NCI-H82 (cell line): ENCODE data around the gene STAT1.
A peak's percentile ranks its signal among the peaks of the same experiment; 100 is the strongest.
"Not testable (repeated sequence)": the region's sequence is repeated elsewhere in the genome, so short reads cannot be mapped to it uniquely, and the experiment has no call there.

Source experiments
- DNase-seq: peaks from one replicate; lab custom pipeline; 2025; lab: John Stamatoyannopoulos, UW

Gene STAT1

DNA sequence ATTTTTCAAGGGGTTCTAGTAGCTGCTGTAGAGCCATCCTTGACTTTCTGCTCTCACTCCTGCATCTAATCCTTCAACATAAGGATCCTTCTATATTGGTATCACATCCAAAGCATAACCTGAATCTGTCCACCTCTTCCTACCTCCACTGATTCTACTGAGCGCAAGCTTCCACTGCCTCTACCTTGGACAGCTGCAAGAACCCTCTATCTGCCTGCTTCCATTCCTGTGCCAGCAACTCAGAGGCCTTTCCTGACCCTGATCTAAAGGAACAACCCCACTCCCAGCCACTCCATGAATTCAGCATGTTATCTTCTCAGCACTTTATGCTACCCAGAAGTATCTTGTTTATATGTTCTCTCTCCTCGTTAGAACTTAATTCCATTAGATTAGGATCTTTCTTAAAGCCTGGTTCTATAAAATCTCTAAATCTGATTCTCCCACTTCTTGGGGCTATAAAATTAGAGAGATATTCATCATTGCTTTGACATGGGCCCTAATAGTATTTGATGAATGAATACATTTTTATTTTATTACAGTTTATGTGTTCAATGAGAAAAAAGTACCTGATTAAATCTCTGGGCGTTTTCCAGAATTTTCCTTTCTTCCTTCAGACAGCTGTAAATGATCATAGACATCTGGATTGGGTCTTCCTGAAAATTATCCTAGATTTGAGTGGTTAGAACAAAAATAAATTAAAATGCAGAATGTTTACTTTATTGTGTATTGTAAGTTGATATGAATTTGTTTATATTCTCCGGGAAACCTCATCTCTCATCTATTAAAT, 6.8 kb downstream of the STAT1 start:
- DNase-seq: no peak

DNA sequence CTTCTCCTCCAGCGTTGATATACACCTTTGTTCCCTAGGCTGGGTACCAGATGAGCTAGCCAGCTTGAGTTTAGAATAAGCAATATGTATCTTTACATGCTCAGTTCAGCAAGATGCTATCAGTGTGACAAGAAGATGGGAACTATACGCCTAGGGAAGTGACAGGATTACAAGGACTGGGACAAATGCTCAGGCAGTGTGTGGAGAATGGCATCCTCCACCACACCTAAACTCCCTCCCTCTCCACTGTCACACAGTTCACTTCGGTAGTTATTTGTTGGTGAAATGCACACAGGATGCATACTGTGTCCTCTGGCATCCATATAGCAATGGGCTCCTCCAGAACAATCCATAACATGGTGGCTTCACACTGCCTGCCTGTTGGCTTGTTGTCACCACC, 7.7 kb downstream of the STAT1 start:
- DNase-seq: no peak

DNA sequence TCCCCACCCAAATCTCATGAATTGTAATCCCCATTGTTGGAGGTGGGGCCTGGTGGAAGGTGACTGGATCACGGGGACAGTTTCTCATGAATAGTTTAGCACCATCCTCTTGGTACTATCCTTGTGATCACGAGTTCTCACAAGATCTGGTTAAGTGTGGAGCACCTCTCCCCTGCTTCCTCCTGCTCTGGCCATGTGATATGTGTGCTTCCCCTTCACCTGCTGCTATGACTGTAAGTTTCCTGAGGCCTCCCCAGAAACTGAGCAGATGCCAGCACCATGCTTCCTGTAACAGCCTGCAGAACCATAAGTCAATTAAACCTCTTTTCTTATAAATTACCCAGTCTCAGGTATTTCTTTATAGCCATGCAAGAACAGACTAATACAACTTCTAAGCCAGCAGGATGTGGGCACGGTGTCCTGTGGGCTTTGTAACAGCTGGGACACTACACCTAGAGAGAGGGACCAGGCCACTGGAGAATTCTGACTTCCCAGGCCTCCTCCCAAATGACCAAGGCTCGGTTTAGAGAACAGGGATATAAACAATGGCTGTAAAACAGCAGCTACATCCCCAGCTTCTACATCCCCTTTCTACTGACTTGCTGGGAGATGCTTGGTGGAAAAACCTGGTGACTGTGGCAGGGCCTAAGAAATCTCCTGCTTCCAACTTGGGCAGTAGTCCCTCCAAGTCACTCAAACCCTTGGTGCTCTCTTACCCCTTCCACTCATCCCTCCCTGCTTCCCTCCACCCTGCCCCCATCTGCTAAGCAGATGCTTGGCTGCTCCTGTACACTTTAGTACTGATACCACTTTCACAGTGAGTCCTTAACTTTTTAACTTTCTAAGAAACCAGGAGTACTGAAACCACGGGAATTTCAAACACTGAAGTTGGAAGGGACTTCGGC, 10.3 kb downstream of the STAT1 start:
- DNase-seq: no peak

DNA sequence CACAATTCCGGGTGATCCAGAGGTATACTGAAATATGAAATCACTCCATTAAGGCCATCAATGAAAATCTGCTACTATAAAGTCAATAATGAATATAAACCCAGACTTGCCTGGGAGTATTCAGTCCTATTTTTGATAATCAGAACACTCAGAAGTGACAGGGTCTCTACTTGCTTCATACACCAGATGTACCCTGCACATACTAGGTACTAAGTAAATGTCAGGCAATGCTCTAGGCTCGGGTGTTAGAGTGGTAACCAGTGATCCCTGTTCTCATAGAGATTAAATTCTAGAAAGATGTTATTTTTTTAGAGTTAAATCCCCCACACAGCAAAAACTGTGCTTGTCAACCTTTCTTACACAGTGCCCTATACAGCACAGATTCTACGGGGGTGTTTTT, 12.3 kb downstream of the STAT1 start:
- DNase-seq: no peak

DNA sequence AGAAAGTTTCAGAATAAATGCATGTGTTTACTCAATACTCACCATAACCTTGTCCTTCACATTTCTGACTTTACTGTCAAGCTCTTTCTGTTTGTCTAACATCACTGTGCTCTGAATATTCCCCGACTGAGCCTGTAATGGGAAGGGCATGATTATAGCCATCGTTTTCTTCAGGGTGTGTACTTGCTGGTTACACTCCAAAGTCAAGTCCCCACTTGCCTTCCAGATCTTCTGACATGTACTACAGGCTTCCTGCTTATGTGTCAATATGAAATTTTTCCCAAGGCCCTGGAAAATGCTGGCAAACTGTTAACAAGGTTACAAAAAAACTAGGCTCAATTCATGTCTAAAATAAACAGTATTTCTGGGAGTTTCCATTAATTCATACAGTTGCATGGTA, 12.9 kb downstream of the STAT1 start:
- no peak for DNase-seq

DNA sequence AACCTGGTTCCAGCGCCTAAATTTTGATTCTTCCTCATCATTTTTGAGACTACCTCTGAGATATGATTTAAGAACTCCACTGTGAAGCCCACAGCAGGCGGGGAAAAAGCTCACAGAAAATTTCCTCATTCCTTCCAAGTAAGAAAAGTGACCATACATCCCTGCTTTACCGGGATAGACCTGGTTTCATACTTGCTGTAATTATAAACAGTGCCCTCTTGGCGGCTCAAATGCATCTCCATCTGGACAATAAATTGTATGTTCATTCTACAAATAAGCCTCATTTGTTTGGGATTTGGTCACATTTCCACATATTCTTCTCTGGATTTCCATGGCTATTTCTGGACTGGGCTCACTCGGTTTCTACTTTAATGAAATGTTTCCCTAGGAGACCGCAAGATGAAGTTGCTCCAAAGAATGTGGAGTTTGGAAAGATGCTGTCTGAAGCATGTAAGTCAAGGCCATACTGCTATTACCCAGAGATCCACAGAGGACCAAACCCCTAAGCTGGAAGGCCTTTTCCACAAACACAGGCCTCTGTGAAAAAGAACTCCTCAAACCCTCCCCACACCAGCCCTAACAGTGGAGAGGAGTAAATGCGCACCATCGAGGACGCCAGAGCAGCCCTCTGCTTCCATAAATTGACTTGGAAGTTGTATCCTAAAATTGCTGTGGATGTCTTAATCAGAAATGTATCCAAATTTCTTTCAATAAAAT, 13.9 kb downstream of the STAT1 start:
- DNase-seq: no peak

DNA sequence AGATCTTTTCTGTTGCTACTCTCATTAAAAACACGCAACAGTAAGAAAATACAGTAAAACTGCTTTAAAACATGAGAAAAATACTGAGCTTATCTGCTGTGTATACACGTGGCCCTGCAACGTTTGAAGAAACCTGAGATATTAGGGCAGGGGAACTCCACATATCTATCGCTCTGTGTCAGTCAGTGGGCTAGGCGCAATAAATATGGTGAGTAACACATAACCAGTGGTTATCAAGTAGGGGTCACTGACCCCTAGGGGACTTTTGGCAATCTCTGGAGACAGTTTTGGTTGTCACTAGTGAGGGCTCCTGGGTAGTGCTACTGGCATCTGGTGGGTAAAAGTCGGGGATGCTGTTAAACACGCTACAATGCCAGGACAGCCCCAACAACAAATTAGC, 14.9 kb downstream of the STAT1 start:
- no peak for DNase-seq

DNA sequence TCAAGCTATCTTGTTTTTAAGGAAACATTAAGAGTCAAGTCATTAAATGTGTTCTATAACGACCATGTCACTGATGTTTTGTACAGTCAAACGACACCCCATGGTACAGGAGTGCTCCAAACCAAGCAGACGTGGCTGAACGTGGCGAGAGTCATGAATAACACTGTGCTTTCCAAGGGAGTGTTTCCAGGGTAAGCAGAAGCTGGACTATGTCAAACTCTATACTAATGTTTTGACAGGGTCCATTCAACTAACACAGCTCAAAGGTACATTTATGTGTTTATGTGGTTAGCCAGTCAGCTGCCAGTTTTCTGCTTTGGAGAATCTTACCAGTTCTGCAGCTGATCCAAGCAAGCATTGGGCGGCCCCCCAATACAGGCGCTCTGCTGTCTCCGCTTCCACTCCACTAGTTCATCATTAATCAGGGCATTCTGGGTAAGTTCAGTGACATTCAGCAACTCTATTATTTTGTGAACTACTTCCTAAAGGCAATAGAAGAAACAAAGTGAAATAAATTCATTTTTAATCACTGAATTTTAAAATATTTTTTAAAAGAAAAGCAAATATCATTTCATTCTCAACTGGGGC, 16.4 kb downstream of the STAT1 start:
- no peak for DNase-seq

DNA sequence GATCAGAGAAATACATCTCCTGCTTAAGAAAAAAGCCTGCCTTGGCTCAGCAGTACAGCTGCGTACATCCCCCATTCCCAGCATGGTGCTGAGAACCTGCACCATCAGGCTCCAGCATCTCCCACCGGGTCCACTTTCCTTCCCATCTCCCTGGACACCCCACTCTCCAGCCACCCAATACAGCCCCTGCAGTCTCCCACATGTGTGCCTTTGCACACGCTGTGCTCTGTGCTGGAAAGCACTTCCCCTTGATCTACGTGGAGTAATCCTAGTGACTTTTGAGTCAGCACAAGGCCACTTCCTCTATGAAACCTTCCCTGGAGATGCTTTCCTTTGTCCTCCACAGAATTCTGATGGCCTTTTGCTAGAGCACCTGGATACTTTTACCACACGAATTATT, 17.0 kb downstream of the STAT1 start:
- no peak for DNase-seq

DNA sequence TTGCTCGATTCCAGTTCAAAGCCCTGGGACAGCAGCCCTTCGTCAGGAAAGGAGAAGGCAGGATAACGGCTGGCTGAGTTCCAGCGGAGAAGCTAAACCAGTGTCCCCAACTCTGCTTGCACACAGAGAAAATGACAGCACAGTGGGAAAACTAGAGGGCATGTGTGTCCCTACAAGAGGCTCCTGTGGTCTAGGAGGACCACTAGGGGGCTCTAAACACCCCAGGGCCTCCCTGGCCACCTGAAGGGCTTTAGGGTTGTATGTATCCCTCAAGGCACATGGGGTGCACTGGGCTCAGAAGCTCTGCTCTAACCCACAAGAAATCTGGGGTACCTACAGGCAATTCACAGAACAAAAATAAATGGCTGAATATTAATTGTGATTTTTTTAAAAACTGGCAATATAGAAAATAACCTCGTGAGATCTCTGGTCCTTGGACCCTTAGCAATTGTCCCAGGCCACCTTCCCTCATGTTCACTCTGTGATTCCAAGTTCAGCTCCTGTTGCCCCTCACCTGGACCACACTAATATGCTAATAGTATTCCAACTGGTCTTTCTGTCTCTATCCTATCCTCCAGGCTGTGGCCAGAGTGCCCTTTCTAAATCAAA, 17.5 kb downstream of the STAT1 start:
- DNase-seq: peak; percentile 71

DNA sequence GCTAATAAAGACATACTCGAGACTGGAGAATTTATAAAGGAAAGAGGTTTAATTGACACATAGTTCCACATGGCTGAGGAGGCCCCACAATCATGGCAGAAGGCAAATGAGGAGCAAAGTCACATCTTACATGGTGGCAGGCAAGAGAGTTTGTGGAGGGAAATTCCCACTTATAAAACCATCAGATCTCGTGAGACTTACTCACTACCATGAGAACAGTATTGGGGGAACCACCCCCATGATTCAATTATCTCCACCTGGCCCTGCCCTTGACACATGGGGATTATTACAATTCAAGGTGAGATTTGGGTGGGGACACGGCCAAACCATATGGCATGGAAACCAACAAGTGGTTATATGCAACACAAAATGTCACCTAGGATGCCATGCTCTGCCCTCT, 18.7 kb downstream of the STAT1 start:
- DNase-seq: not testable (repeated sequence)

DNA sequence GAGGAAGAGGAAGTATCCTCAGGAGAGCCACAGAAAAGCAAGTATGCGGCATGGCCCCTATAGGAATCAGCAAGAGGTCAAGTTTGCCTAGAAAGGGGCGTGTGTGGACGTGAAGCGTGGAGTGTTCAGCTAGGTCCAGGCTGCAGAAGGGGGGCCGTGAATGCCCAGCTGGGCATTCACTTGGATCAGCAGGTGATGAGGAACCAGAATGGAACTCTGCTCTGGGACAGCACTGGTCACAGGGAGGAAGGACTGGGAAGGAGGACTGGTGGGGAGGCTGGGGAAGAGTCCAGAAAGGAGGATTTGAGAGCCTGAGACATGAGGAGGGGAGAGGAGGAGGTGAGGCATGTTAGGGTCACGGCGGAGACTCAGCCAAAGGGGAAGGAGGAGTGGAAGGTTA, 19.8 kb downstream of the STAT1 start:
- no peak for DNase-seq

DNA sequence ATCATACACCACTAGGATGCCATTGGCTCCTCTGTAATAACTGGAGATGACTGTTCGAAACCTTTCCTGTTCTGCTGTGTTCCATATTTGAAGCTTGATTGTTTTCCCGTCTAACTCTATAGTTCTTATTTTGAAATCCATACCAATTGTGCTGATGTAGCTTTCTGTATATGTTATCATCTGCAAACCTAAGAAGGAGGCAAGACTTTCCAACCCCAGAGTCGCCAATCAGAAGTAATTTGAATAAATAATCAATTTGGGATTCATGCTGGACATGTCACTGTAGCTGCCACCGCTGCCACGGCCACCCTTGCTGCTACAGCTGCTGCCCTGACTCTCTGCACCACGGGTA, 20.7 kb downstream of the STAT1 start:
- no peak for DNase-seq

DNA sequence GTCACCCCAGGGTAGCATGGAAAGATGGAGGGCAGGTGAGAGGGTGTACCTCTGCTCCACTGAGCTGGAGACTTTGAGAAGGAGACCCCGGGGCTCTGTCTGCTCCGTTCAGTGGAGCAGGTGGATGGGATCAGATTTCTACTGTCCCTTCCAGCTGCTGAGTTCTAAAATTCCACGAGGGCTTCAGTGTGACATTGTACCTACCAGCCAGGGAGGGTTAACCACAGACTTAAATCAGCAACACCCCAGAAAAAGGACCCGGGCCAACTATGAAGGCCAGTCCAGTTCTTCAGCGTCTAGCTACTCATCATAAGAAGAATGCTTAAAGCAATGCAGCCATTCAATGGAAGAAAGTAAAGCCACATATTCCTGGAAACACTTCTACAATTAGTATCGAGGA, 23.8 kb downstream of the STAT1 start:
- no peak for DNase-seq

DNA sequence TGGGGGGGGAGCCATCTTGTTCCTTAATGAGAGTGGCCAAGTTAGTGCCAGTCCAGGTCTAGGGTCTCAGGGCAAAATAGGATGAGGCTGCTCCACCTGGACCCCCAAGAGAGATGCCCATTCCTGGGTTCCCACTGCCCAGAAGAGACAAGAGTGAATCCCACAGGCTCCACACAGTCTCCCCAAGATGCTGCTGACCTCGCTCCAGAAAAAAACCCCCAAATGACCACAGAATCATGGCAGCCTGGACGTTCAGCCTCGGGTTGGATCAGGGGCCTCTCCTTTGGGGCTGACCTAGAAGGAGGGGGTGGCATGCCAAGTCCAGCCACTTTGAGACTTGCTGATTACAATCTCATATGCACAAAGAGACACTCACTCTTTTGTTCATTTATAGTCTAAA, 25.1 kb downstream of the STAT1 start:
- DNase-seq: no peak

DNA sequence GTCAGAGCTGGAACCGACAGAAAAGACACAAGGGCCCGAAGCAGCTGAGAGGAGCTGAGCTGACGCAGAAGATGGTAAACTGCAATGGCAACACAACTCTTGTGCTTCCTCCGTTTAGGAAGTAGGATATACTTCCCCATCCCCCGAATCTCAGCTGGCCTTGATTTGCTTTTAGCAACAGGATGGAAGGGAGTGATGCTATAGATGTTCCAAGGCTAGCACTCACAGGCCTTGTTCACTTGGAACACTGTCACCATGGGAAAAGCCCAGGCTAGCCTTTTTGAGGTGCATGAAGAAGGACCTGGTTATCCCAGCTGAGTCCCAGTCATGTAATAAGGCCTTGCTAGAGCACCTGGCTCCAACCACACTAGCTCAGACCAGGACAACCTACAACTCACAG, 26.0 kb downstream of the STAT1 start:
- DNase-seq: no peak

DNA sequence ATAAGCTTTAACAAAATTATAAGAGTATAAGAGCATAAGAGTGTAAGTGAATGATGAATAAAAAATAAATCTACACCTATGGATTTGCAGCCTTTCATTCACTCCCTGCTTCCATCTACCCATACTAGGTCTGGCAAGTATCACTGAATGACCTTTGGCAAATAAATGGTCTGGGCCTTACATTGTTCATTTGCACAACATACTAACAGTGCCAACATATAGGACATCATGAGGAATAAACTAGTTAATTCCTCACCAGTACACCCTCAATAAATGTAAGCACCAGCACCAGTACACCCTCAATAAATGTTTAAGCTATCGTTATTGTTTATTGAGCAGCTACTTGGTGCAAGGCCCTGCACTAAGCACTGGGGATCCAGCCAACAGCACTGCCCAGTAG, 26.9 kb downstream of the STAT1 start:
- DNase-seq: no peak

DNA sequence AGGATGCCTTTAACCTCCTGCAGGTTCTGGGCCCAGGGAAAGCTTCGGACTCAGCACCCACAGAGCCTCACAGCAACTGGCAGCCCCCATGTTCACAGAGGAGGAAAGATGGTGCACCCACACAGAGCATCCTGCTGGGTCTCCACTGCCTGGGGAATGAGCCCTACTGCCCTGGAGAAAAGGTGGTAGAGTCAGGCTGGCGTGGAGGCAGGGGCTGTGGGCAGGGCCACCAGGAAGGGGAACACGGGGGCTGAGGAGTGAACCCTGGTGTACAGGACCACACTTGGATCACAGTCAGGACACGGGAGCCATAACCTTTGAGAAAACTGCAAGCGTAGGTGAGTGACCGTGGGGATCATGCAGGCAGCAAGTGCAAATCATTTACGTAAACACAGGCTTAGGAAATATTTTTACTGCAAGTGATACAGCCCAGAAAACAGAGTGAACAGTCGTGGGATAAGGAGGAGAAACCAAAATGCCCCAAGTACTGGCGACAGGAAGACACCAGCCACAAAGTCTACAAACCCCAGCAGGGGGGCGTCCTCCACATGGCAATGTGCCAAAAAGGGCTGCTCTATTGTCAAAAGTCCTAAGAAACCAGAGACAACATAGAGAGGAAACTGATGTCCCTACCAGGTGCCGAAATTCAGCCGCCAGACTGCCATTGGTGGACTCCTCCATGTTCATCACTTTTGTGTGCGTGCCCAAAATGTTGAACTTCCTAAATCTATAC, 27.6 kb downstream of the STAT1 start:
- peak; percentile 3 for DNase-seq

DNA sequence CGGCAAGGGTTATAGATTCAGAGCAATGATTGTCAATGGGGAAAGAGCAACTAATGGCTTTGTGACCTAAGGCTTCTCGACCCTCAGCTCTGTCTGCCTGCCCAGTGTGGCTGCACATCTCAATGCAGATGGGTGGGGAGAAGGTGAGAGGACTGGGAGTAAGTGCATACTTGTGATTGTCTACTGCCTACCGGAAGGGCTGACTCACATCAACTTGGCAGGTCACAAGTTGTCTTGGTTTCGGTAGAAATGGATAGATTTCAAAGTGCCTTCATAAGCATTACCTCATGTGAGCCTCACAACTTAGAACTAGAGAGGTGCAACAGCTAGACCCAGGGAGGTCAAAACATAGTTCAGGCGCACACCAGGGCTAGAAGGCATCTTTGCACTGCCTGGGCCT, 29.4 kb downstream of the STAT1 start:
- no peak for DNase-seq

DNA sequence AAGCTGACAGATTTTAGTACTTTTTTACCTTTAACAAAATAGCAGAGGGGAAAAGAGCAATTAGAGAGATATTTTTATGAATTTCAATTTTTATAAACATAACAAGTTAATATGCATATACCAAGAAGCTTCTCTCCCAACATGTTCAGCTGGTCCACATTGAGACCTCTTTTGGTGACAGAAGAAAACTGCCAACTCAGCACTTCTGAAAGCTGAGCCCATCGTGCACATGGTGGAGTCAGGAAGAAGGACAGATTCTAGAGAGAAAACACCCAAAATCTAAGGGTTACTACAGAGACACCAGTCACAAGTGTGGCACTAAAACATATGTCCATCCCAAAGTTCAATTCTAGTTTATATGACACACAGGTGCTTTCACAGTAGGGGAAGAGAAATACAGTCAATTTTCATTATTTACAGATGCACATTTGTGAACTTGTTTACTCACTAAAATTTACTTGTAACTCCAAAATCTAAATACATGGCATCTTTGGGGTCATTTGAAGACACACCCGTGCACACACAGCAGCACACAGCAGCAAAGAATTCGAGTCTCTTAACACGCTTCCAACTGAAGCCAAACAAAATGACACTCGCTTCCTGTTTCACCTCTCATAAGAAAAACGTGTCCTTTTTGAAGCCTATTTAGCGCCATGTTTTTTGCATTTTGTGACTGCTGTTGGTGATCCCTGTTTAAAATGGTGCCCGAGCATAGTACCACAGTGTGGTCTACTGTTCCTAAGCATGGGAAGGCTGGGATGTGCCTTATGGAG, 31.5 kb downstream of the STAT1 start:
- DNase-seq: no peak

DNA sequence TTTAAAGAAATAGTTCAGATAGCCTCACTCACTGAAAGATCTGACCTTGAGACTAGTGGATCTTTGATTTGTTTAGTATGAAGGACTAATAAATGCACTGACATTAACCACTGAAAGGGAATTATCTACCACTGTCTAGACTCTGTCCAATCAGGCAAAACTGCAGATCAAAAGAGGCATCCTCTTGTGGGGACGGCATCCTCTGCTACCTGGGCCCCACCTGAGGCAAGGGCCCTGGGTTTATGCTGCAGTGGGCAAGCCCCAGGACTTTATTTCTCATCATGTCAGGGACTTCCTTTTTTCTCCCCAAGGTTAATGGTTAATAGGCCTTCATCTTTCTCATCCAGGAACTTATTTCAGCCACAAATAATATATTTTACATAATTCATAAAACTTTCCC, 32.2 kb downstream of the STAT1 start:
- DNase-seq: no peak
